Heart right ventricle (tissue), 16 donors: ENCODE results near the gene WDR31. TPM values are rescaled to one million over a fixed set of nuclear protein-coding genes. Genes with fewer than 3 reads are reported as not detected.

Source experiments
- ATAC-seq, 8 donors: fragments of 200-7000 bp; cut with Tn5 transposase; one replicate each; pipeline ENCODE4 v1.9.1; 2020; ENCODE audit warnings: mild to moderate bottlenecking in 8 of 8, moderate library complexity in 8 of 8, moderate number of reproducible peaks in 1 of 8
- DNase-seq, 2 donors: peaks; one replicate each; pipeline ENCODE4 v3.0.0-alpha.2; 2020
- H3K27ac ChIP-seq, 10 donors: fragments of 200-600 bp; sonication (generic) in 2 of 10; one replicate each; pipeline versions ENCODE4 v1.5.0 to v1.8.0; 2020 to 2022; ENCODE audit warnings: mild to moderate bottlenecking in 3 of 10
- H3K27me3 ChIP-seq, 7 donors: fragments of 200-600 bp; one replicate each; pipeline ENCODE4 v1.8.0; 2021 to 2022; ENCODE audit warnings: mild to moderate bottlenecking in 2 of 7
- H3K36me3 ChIP-seq, 9 donors: fragments of 200-600 bp; sonication (generic) in 1 of 9; one replicate each; pipeline versions ENCODE4 v1.5.0 to v1.8.0; 2020 to 2022; ENCODE audit warnings: mild to moderate bottlenecking in 2 of 9
- H3K4me1 ChIP-seq, 9 donors: fragments of 200-600 bp; sonication (generic) in 1 of 9; one replicate each; pipeline versions ENCODE4 v1.5.0 to v1.8.0; 2020 to 2022; ENCODE audit warnings: mild to moderate bottlenecking in 4 of 9
- H3K4me3 ChIP-seq, 10 donors: fragments of 200-600 bp; sonication (generic) in 2 of 10; one replicate each; pipeline versions ENCODE4 v1.5.0 to v1.8.0; 2020 to 2022; ENCODE audit warnings: mild to moderate bottlenecking in 7 of 10, moderate library complexity in 2 of 10
- H3K9me3 ChIP-seq, 11 donors: fragments of 200-600 bp in 10 of 11; sonication (generic) in 2 of 11; one replicate each; pipeline versions ENCODE4 v1.5.0 to v1.8.0; 2013 to 2022; ENCODE audit warnings: mild to moderate bottlenecking in 2 of 11, control low read depth in 1 of 11, moderate library complexity in 1 of 11
- WGBS, 2 donors: extraction: QIAGEN DNeasy Blood & Tissue Kit; methylation state at CpG; one replicate each; pipeline ENCODE4 v1.1.7; 2013; ENCODE audit warnings: inconsistent platforms in 1 of 2; 5-methylcytosine and 5-hydroxymethylcytosine counted together
- intact Hi-C, 10 donors: fragments of 100-400 bp; cut with DNase I; formaldehyde crosslinking; loops; one replicate each; pipeline versions ENCODE4 v1.11.1 to v1.14.2; 2022
- polyA plus RNA-seq, 2 donors: library from polyadenylated mRNA; stranded (reverse); fragments of 200-250 nt; gene quantifications; one replicate each; pipeline ENCODE4 v1.2.3, GENCODE V29; 2013
- total RNA-seq, 10 donors: library from RNA; stranded (reverse); fragmentation: NEBNext Ultra II Directional in 3 of 10; extraction: Animal tissue kit (Norgen Biotek cat#: 25700) in 3 of 10; gene quantifications; one replicate each; pipeline versions ENCODE4 v1.2.1 to v1.2.4, GENCODE V29; 2021 to 2023
- TF ChIP-seq, protein P1 (sequence below), 9 donors: fragments of 200-600 bp; sonication (generic) in 2 of 9; IDR thresholded peaks; one replicate each; pipeline versions ENCODE4 v1.5.0 to v1.8.0; 2021 to 2022; ENCODE audit warnings: antibody characterized with exemption in 9 of 9, mild to moderate bottlenecking in 5 of 9, moderate library complexity in 1 of 9
- donor health status: Arrhythmogenic right ventricular cardiomyopathy.
- donor health status: ischemic (EF 13 %, LVEDD 7.1; RV severe dilation, severe dysfunction).
- donor health status: healthy with polysubstance abuse.
- donor health status: DM: no; HTN: yes; CAD: no.
- donor health status: DM: no; HTN: no; CAD: no.
- donor health status: ischemic (EF 25% LVEDD 6.9; RV normal size, moderate dysfunction).
- donor health status: ischemic (EF 25% LVEDD 5.7; RV mildly dilated, moderate dysfunction).
- donor health status: healthy.
- donor health status: DM: yes; HTN: yes; CAD: no.
- donor health status: Ischemic cardiomyopathy.
- donor health status: ischemic (EF 35%, LVEDD 5.7; RV mildly dilated, moderate dysfunction).
- donor health status: nonischemic (EF 11% LVEDD 7.7; RV severe dilation, severe dysfunction).
- donor health status: DM: yes; HTN: yes; CAD: no.
- donor health status: PGD.
- donor health status: ischemic (EF 29% LVEDD 5.4; RV normal size, mild dysfunction).
- donor health status: nonischemic (EF 23%, LVEDD 6.1; RV moderate dilation, normal function).

The WDR31 gene
- total and polyA plus RNA-seq, 12 donors: 3.4 to 29.0 (median 18.1) TPM

DNA sequence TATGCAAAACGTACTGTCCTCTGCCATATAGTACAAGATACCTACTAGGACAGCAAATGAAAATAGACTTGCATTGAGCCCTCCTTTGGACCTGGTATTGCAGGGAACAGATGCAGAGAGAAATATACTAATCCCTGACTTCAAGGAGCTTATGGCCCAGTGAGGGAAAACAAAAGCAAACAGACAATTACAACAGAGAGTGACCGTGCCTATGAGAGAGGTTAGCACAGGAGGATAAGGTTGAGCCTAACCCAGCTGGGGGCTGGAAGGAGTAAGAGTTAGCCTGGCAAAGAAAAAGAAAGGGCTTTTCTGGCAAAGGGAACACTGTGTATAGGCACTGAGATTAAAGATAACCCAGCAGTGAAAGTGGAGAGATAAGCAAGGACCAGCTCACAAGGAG, 70.2 kb downstream of the WDR31 start:
- ATAC-seq (no peak), DNase-seq (no peak)
- H3K4me1 ChIP-seq: peaks cover 0 to 33% (median 10%) of the 10 kb centered on the region in 9 donors
- no peak overlapping the region for H3K4me3 ChIP-seq
- H3K36me3 ChIP-seq: peaks cover 0 to 84% (median 39%) of the 10 kb centered on the region in 9 donors
- TF ChIP-seq, protein P1, sequence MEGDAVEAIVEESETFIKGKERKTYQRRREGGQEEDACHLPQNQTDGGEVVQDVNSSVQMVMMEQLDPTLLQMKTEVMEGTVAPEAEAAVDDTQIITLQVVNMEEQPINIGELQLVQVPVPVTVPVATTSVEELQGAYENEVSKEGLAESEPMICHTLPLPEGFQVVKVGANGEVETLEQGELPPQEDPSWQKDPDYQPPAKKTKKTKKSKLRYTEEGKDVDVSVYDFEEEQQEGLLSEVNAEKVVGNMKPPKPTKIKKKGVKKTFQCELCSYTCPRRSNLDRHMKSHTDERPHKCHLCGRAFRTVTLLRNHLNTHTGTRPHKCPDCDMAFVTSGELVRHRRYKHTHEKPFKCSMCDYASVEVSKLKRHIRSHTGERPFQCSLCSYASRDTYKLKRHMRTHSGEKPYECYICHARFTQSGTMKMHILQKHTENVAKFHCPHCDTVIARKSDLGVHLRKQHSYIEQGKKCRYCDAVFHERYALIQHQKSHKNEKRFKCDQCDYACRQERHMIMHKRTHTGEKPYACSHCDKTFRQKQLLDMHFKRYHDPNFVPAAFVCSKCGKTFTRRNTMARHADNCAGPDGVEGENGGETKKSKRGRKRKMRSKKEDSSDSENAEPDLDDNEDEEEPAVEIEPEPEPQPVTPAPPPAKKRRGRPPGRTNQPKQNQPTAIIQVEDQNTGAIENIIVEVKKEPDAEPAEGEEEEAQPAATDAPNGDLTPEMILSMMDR (IDR thresholded peaks at IDR 0.05): no peak
- H3K27me3 ChIP-seq: no peaks in the 10 kb centered on the region
- no peak overlapping the region for H3K27ac ChIP-seq
- no peaks in the 10 kb centered on the region for H3K9me3 ChIP-seq
- WGBS, 2 donors: 91 to 97% methylated on average over 2 of the region's 2 CpGs
- intact Hi-C loops: loop anchor here in 9 of 10 donors (5.0 to 10.0 kb wide), 5 partner anchors 135 to 387 kb away; partner anchors contain the start of gene ALAD (in 6 of the 9)

DNA sequence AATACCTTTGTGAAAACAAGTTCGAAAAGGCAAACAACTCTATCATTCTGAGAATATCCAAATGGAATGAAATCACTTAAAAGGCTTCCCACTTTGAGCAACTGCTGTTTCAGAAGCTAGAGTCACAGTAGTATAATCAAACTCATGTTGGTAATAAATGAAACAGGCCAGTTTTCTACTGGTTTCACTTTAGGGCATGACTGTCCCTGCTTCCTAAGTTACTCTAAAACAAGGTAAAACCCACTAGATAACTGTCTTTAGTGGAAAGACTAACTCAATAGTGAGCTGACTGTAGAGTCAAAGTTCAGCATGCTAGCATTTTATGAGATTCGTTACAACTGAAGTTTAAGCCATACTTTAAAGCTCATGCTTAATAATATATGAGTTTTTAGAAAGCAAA, 70.7 kb downstream of the WDR31 start:
- H3K36me3 ChIP-seq: peaks cover 0 to 89% (median 39%) of the 10 kb centered on the region in 9 donors
- 91 to 96% methylated on average over 2 of the region's 2 CpGs for WGBS, 2 donors
- no peak overlapping the region for H3K27ac ChIP-seq
- intact Hi-C loops: no loop called here
- H3K4me1 ChIP-seq: peaks cover 0 to 28% (median 10%) of the 10 kb centered on the region in 9 donors
- no peaks in the 10 kb centered on the region for H3K27me3 ChIP-seq
- H3K4me3 ChIP-seq: no peak overlapping the region
- no peak for ATAC-seq
- no peaks in the 10 kb centered on the region for H3K9me3 ChIP-seq
- TF ChIP-seq, protein P1 (IDR thresholded peaks at IDR 0.05): no peak
- no peak for DNase-seq

- TF ChIP-seq, protein P1 (IDR thresholded peaks at IDR 0.05): no peak
- Histone ChIP-seq H3K27me3 (no peaks in the 10 kb centered on the region), H3K27ac (no peak overlapping the region), H3K4me3 (no peak overlapping the region), H3K9me3 (no peaks in the 10 kb centered on the region), H3K36me3 (peaks cover 0 to 85% (median 39%) of the 10 kb centered on the region in 9 donors), H3K4me1 (peaks cover 0 to 18% (median 5%) of the 10 kb centered on the region in 9 donors)
- intact Hi-C loops: no loop called here
- no peak for DNase-seq
- 88 to 89% methylated on average over 4 of the region's 4 CpGs for WGBS, 2 donors
- ATAC-seq: no peak
Observed at GRCh38 chr9:113267911-113268566, 72.0 kb downstream of the WDR31 start.

- intact Hi-C loops: no loop called here
- H3K9me3 ChIP-seq: no peaks in the 10 kb centered on the region
- no peak overlapping the region for H3K27ac ChIP-seq
- H3K27me3 ChIP-seq: no peaks in the 10 kb centered on the region
- 87 to 92% methylated on average over 3 of the region's 3 CpGs for WGBS, 2 donors
- H3K4me3 ChIP-seq: no peak overlapping the region
- ATAC-seq: no peak
- TF ChIP-seq, protein P1 (IDR thresholded peaks at IDR 0.05): no peak
- H3K4me1 ChIP-seq: peaks cover 0 to 4% (median 0%) of the 10 kb centered on the region in 9 donors
- peaks cover 0 to 85% (median 27%) of the 10 kb centered on the region in 9 donors for H3K36me3 ChIP-seq
- DNase-seq: no peak
Observed at GRCh38 chr9:113266174-113266573, 73.9 kb downstream of the WDR31 start.

Other genes with a start within 250 kb of the WDR31 start
- 10 to 100 TPM in 5 of 10 donors, 1 to 10 TPM in 5; 6.8 to 19.3 (median 10.2) TPM for gene SLC31A2, start 189.3 kb downstream of the WDR31 start, total RNA-seq
- gene SLC31A2, start 189.3 kb downstream of the WDR31 start, polyA plus RNA-seq: 10 to 100 TPM in 1 of 2 donors, 1 to 10 TPM in 1; 9.1 to 10.3 TPM
- gene FKBP15, start 119.0 kb downstream of the WDR31 start, total RNA-seq: 10 to 100 TPM; 16.3 to 27.9 (median 20.1) TPM
- gene FKBP15, start 119.0 kb downstream of the WDR31 start, polyA plus RNA-seq: 10 to 100 TPM; 10.7 to 12.4 TPM
- gene SLC31A1, start 118.7 kb downstream of the WDR31 start, total RNA-seq: 10 to 100 TPM in 7 of 10 donors, 1 to 10 TPM in 3; 9.3 to 18.4 (median 10.9) TPM
- 10 to 100 TPM in 1 of 2 donors, 1 to 10 TPM in 1; 3.6 to 13.0 TPM for gene SLC31A1, start 118.7 kb downstream of the WDR31 start, polyA plus RNA-seq
- 10 to 100 TPM; 26.7 to 39.7 (median 30.8) TPM for gene CDC26, start 64.7 kb downstream of the WDR31 start, total RNA-seq
- gene CDC26, start 64.7 kb downstream of the WDR31 start, polyA plus RNA-seq: 10 to 100 TPM; 24.6 to 48.8 TPM
- 10 to 100 TPM; 10.7 to 17.2 (median 13.3) TPM for gene PRPF4, start 64.6 kb downstream of the WDR31 start, total RNA-seq
- gene PRPF4, start 64.6 kb downstream of the WDR31 start, polyA plus RNA-seq: 10 to 100 TPM in 1 of 2 donors, 1 to 10 TPM in 1; 5.3 to 13.7 TPM
- under 1 TPM in 1 of 10 donors, not detected in 9; 0.53 TPM for gene RNF183, start 36.9 kb downstream of the WDR31 start, total RNA-seq
- under 1 TPM in 1 of 2 donors, not detected in 1; 0.03 TPM for gene RNF183, start 36.9 kb downstream of the WDR31 start, polyA plus RNA-seq
- 1 to 10 TPM in 8 of 10 donors, under 1 TPM in 2; 0.55 to 4.2 (median 1.6) TPM for gene BSPRY, start 9.3 kb upstream of the WDR31 start, total RNA-seq
- 1 to 10 TPM in 1 of 2 donors, under 1 TPM in 1; 0.44 to 2.8 TPM for gene BSPRY, start 9.3 kb upstream of the WDR31 start, polyA plus RNA-seq
- 10 to 100 TPM; 10.9 to 40.3 (median 17.2) TPM for gene HDHD3, start 36.7 kb upstream of the WDR31 start, total RNA-seq
- 10 to 100 TPM; 20.0 to 42.5 TPM for gene HDHD3, start 36.7 kb upstream of the WDR31 start, polyA plus RNA-seq
- 100 to 1,000 TPM in 6 of 10 donors, 10 to 100 TPM in 4; 60.9 to 239 (median 103) TPM for gene ALAD, start 61.0 kb upstream of the WDR31 start, total RNA-seq
- 10 to 100 TPM; 48.4 to 54.9 TPM for gene ALAD, start 61.0 kb upstream of the WDR31 start, polyA plus RNA-seq
- gene POLE3, start 70.4 kb upstream of the WDR31 start, total RNA-seq: 10 to 100 TPM; 19.0 to 26.9 (median 23.1) TPM
- gene POLE3, start 70.4 kb upstream of the WDR31 start, polyA plus RNA-seq: 10 to 100 TPM; 14.2 to 45.0 TPM
- 1 to 10 TPM in 1 of 10 donors, under 1 TPM in 7, not detected in 2; 0.17 to 1.1 (median 0.31) TPM for gene C9orf43, start 70.5 kb upstream of the WDR31 start, total RNA-seq
- gene C9orf43, start 70.5 kb upstream of the WDR31 start, polyA plus RNA-seq: under 1 TPM; 0.06 to 0.29 TPM
- gene RGS3, start 123.5 kb upstream of the WDR31 start, total RNA-seq: 100 to 1,000 TPM in 9 of 10 donors, 10 to 100 TPM in 1; 98.7 to 201 (median 140) TPM
- gene RGS3, start 123.5 kb upstream of the WDR31 start, polyA plus RNA-seq: 100 to 1,000 TPM in 1 of 2 donors, 10 to 100 TPM in 1; 65.4 to 125 TPM